ENCODE measurements around the gene BCL11B.

DNA sequence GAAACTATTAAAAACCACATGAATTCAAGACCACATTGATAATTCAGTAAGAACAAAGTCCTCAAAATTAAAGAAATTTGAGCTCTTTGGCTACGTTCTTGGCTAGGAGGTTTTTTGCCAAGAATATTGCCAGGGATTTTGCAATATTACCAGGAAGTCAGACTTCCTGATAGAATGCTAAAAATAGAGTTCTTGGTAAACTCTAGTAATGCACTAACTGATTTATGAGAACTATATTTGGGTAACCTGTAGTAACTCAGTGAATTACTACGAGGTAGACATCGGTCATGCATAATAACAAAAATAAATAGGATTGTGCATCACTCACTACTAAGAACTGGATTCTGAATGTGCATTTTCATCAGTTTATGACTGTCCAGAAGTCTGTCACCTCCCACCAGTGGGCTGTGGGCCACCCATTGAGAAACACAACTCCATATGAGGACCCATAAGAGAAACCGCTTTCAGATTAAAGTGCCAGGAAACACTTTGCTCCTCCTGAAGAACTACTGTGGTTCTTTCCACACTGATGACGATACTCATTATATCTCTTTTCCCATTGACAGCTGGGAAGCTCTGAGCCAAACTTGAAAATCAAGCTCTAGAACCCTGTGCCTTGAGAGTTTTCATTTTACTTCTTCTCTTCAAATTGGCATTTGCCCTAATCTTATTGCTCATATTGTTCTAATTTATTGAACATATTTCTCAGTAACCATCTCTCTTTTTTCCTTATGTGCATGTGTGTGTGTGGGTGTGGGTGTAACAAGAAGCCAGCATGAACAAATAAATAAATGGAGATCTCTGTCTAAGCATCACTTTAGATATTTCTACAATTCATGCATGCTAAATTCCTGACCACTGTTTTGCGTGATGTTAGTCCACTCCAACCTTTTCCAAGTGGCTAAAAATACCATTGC is 116.6 kb downstream of the BCL11B start:
- TF ChIP-seq POLR2AphosphoS5 (IDR thresholded peaks at IDR 0.05) (peak in 1 of 2 donors; percentile 15), CTCF (IDR thresholded peaks at IDR 0.05) (no peak)

All from upper lobe of left lung (tissue), 4 donors.